Mammary epithelial cell (primary cell): ENCODE results near the gene CPT2.

Source experiments
- CTCF ChIP-seq, 2 donors: IDR thresholded peaks in 1 of 2; conservative IDR thresholded peaks in 1 of 2; 2 replicates each; pipeline ENCODE4 v1.5.1; 2011 to 2012; ENCODE audit warnings: inconsistent platforms in 2 of 2, low read length in 2 of 2, mild to moderate bottlenecking in 2 of 2, control low read depth in 1 of 2, low read depth in 1 of 2; ENCODE audit not compliant: insufficient read depth in 1 of 2; ENCODE audit errors: extremely low read depth in 1 of 2
- EZH2 ChIP-seq: IDR thresholded peaks from 2 replicates; pipeline ENCODE4 v1.6.1; 2012; ENCODE audit warnings: low read length, inconsistent platforms, borderline replicate concordance

GRCh38 chr1:53262000-53262399, 65.4 kb downstream of the CPT2 start:
- TF ChIP-seq CTCF (conservative IDR thresholded peaks at IDR 0.05 in 1 of 2, IDR thresholded peaks at IDR 0.05 in 1 of 2; ENCODE audit: extremely low read depth in 1 of 2, insufficient read depth in 1 of 2, low read depth in 1 of 2, low read length in 2 of 2) (no peak), EZH2 (no peak)
